K562 (cell line): ENCODE data around the gene FPR1. TPM values are rescaled to one million over a fixed set of nuclear protein-coding genes. Genes with fewer than 3 reads are reported as not detected.
A peak's percentile ranks its signal among the peaks of the same experiment; 100 is the strongest.

Experiments used
- ELF2 ChIP-seq: fragments of 250-450 bp; sonication (Bioruptor Pico); IDR thresholded peaks from 2 replicates; pipeline ENCODE4 v1.5.0; 2021; ENCODE audit warnings: mild to moderate bottlenecking
- EP400 ChIP-seq: fragments of 450-650 bp; IDR thresholded peaks from 2 replicates; pipeline ENCODE4 v1.6.1; 2017; ENCODE audit warnings: antibody characterized with exemption, mild to moderate bottlenecking, moderate library complexity
- ETV1 ChIP-seq: fragments of 450-650 bp; conservative IDR thresholded peaks from 2 replicates; pipeline ENCODE4 v1.6.1; 2016; ENCODE audit warnings: missing genetic modification characterization, control low read depth, low read depth, missing compliant biosample characterization
- FOXA3 ChIP-seq, 2 experiments: fragments of 450-650 bp in 1 of 2; sonication (generic) in 1 of 2; formaldehyde crosslinking; IDR thresholded peaks in 1 of 2; conservative IDR thresholded peaks in 1 of 2; 2 replicates each; pipeline versions ENCODE4 v1.4.0 to v1.8.0; 2020 to 2022; ENCODE audit warnings: mild to moderate bottlenecking in 2 of 2, missing genetic modification reagents in 1 of 2
- ILF3 ChIP-seq: fragments of 450-650 bp; IDR thresholded peaks from 2 replicates; pipeline ENCODE4 v1.6.1; 2018; ENCODE audit warnings: antibody characterized with exemption, mild to moderate bottlenecking, moderate library complexity, borderline replicate concordance
- MAZ ChIP-seq, 2 experiments: fragments of 450-650 bp in 1 of 2; sonication (generic) in 1 of 2; formaldehyde crosslinking; IDR thresholded peaks in 1 of 2; conservative IDR thresholded peaks in 1 of 2; 2 replicates each; pipeline versions ENCODE4 v1.4.0 to v1.5.0; 2020; ENCODE audit warnings: mild to moderate bottlenecking in 1 of 2, missing genetic modification reagents in 1 of 2
- REST ChIP-seq, 2 experiments: fragments of 450-650 bp; formaldehyde crosslinking in 1 of 2; IDR thresholded peaks; 2 replicates each; pipeline versions ENCODE4 v1.4.0 to v1.6.1; 2014 to 2020; ENCODE audit warnings: mild to moderate bottlenecking in 2 of 2, borderline replicate concordance in 1 of 2, low read depth in 1 of 2
- TAL1 ChIP-seq: fragments of 450-650 bp; IDR thresholded peaks from 2 replicates; pipeline ENCODE4 v1.6.1; 2016; ENCODE audit warnings: mild to moderate bottlenecking
- ZNF384 ChIP-seq: IDR thresholded peaks from 2 replicates; pipeline ENCODE4 v1.6.1; 2012; ENCODE audit warnings: low read depth, low read length, improper control_type of control experiment
- ZNF41 ChIP-seq: fragments of 250-450 bp; sonication (Bioruptor Pico); conservative IDR thresholded peaks from 2 replicates; pipeline ENCODE4 v1.4.0; 2020; ENCODE audit warnings: mild to moderate bottlenecking
- ZNF830 ChIP-seq: fragments of 250-450 bp; sonication (Bioruptor Pico); IDR thresholded peaks from 2 replicates; pipeline ENCODE4 v1.5.0; 2021; ENCODE audit warnings: mild to moderate bottlenecking
- ZZZ3 ChIP-seq: fragments of 450-650 bp; IDR thresholded peaks from 2 replicates; pipeline ENCODE4 v1.6.1; 2016; ENCODE audit warnings: antibody characterized with exemption, mild to moderate bottlenecking, moderate library complexity
- polyA plus RNA-seq, 8 experiments: library from polyadenylated mRNA; depleted of rRNA in 4 of 8; stranded (reverse) in 5 of 8; unstranded in 3 of 8; fragments of >200 nt; fragmentation: Nextera tagmentation in 2 of 8; fragmentation: Illumina TruSeq in 1 of 8; extraction: Ambion mirVana in 2 of 8; extraction: Trizol in 1 of 8; gene quantifications; 2 replicates each; pipeline versions ENCODE4 v1.2.1 to v1.2.3, GENCODE V29; 2011 to 2014; ENCODE audit warnings: inconsistent platforms in 1 of 8, missing spikeins in 1 of 8
- total RNA-seq, 7 experiments: library from RNA; depleted of rRNA in 6 of 7; stranded (reverse); fragments of >200 nt in 6 of 7; fragmentation: Illumina TruSeq in 2 of 7; extraction: Trizol in 2 of 7; gene quantifications; 2 replicates each; pipeline versions ENCODE4 v1.2.1 to v1.2.3, GENCODE V29; 2011 to 2021; ENCODE audit warnings: low replicate concordance in 1 of 7
- TF ChIP-seq, protein P1 (sequence below): fragments of 450-650 bp; IDR thresholded peaks from 2 replicates; pipeline ENCODE4 v1.6.1; 2016; ENCODE audit warnings: low read depth, mild to moderate bottlenecking, moderate library complexity

Gene FPR1
- total and polyA plus RNA-seq, 9 of the 15 experiments (the other 6 are each of a cell fraction or from before 2014, with no cell fraction given): 0.06 to 0.25 (median 0.14) TPM; not detected in 4

- TF ChIP-seq ZNF384 (0 out of 2 replicates have a peak, but pooled peaks have one; percentile 37), ILF3 (0 out of 2 replicates have a peak, but pooled peaks have one; percentile 66), ELF2 (no peak), REST (IDR thresholded peaks at IDR 0.05; ENCODE audit: borderline replicate concordance) (peak; percentile 13; the same call in 1 of the 2 replicates), REST (CRISPR knock-in tag; IDR thresholded peaks at IDR 0.05; ENCODE audit: low read depth) (0 out of 2 replicates have a peak, but pooled peaks have one; percentile 44), MAZ (CRISPR knock-in tag; conservative IDR thresholded peaks at IDR 0.05 in 1 of 2, IDR thresholded peaks at IDR 0.05 in 1 of 2) (peak in 1 of 2 experiments; percentile 80; a peak in 2 of 4 replicates), ZNF41 (CRISPR knock-in tag) (0 out of 2 replicates have a peak, but pooled peaks have one; percentile 58), TAL1 (peak; percentile 95), EP400 (peak; percentile 68), ZZZ3 (no peak), ZNF830 (no peak), ETV1 (tag) (peak; percentile 62; the same call in 1 of the 2 replicates), FOXA3 (CRISPR knock-in tag; conservative IDR thresholded peaks at IDR 0.05 in 1 of 2, IDR thresholded peaks at IDR 0.05 in 1 of 2) (peak in 1 of 2 experiments; percentile 54; a peak in 2 of 4 replicates)
- TF ChIP-seq, protein P1, sequence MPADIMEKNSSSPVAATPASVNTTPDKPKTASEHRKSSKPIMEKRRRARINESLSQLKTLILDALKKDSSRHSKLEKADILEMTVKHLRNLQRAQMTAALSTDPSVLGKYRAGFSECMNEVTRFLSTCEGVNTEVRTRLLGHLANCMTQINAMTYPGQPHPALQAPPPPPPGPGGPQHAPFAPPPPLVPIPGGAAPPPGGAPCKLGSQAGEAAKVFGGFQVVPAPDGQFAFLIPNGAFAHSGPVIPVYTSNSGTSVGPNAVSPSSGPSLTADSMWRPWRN: peak; percentile 97
- TF ChIP-seq, all 486 proteins: peak for 170
Observed at GRCh38 chr19:51800473-51801244, 49.0 kb upstream of the FPR1 start (continued).
